AG04449 (cell line): ENCODE measurements around the gene THADA.
A peak's percentile ranks its signal among the peaks of the same experiment; 100 is the strongest.

ENCODE experiments used
- CTCF ChIA-PET: fragments of 350-600 bp; formaldehyde crosslinking; extraction: SDS; loops from one replicate; lab custom pipeline; 2021; ENCODE audit warnings: antibody characterized with exemption; lab: Yijun Ruan, JAX
- POLR2A ChIA-PET: fragments of 400-600, 350-600 bp; formaldehyde crosslinking; extraction: SDS; loops from one replicate; lab custom pipeline; 2020; ENCODE audit warnings: antibody characterized with exemption, inconsistent platforms; lab: Yijun Ruan, JAX
- DNase-seq: peaks from one replicate; pipeline ENCODE4 v3.0.0-alpha.2; 2010; ENCODE audit warnings: low read depth, low spot score
- H3K4me3 ChIP-seq: 2 replicates; pipeline ENCODE4 v1.5.1; 2011; ENCODE audit warnings: low read depth, mild to moderate bottlenecking, control low read depth, low read length
- CTCF ChIP-seq: IDR thresholded peaks from one replicate; pipeline ENCODE4 v1.5.1; 2011; ENCODE audit warnings: mild to moderate bottlenecking, moderate library complexity, low read length, control low read depth, inconsistent platforms; ENCODE audit not compliant: insufficient read depth; ENCODE audit errors: missing control alignments

Gene THADA

GRCh38 chr2:43519643-43520221, 76.1 kb downstream of the THADA start:
- H3K4me3 ChIP-seq: no peak overlapping the region
- ChIA-PET POLR2A (no interaction called here), CTCF (interaction anchor here (1.0 to 1.8 kb wide), 4 partner anchors 21 to 692 kb away, joined by 3 to 6 read pairs (median 3); no protein-coding TSS in a partner anchor)
- DNase-seq: peak; percentile 90
- TF ChIP-seq CTCF: no peak

- DNase-seq: no peak
- no peak for TF ChIP-seq CTCF
- no peak overlapping the region for H3K4me3 ChIP-seq
- ChIA-PET CTCF (interaction anchor here (0.9 to 3.0 kb wide), 9 partner anchors 8 to 691 kb away, joined by 3 to 11 read pairs (median 4); no protein-coding TSS in a partner anchor), POLR2A (no interaction called here)
Measured at GRCh38 chr2:43518718-43519117, 77.1 kb downstream of the THADA start.

GRCh38 chr2:43518181-43518580, 77.7 kb downstream of the THADA start:
- TF ChIP-seq CTCF: no peak
- DNase-seq: no peak
- H3K4me3 ChIP-seq: no peak overlapping the region
- ChIA-PET POLR2A (no interaction called here), CTCF (interaction anchor here (0.9 to 3.0 kb wide), 6 partner anchors 9 to 691 kb away, joined by 3 to 11 read pairs (median 4); no protein-coding TSS in a partner anchor)

GRCh38 chr2:43515807-43516497, 79.9 kb downstream of the THADA start:
- POLR2A ChIA-PET: no interaction called here
- DNase-seq: no peak
- H3K4me3 ChIP-seq: no peak overlapping the region
- CTCF ChIA-PET: interaction anchor here (3.0 kb wide), 1 partner anchor 26 kb away, joined by 11 read pairs; no protein-coding TSS in a partner anchor
- no peak for TF ChIP-seq CTCF

GRCh38 chr2:43515248-43515647, 80.6 kb downstream of the THADA start:
- H3K4me3 ChIP-seq: no peak overlapping the region
- POLR2A ChIA-PET: no interaction called here
- no peak for DNase-seq
- TF ChIP-seq CTCF: no peak
- CTCF ChIA-PET: no interaction called here

- H3K4me3 ChIP-seq: no peak overlapping the region
- TF ChIP-seq CTCF: no peak
- CTCF ChIA-PET: no interaction called here
- DNase-seq: no peak
- POLR2A ChIA-PET: no interaction called here
Measured at GRCh38 chr2:43513796-43514195, 82.0 kb downstream of the THADA start.
